GM12878 (cell line): ENCODE measurements around the gene VSIG10L2. TPM values are rescaled to one million over a fixed set of nuclear protein-coding genes. Genes with fewer than 3 reads are reported as not detected.

ENCODE experiments used
- ATAC-seq: fragments of 200-7000 bp; cut with Tn5 transposase; 3 replicates; pipeline ENCODE4 v1.9.1; 2020; ENCODE audit warnings: mild to moderate bottlenecking, moderate library complexity
- BruUV-seq: library from RNA; stranded (reverse); fragments of 400-500 nt; replicated peaks from 2 replicates; lab custom pipeline; 2021; lab: Mats Ljungman, UMichigan
- CTCF ChIA-PET: fragments of 300-600 bp; sonication (Branson Sonifier 250); formaldehyde crosslinking; extraction: SDS; loops from one replicate; lab custom pipeline; 2021; ENCODE audit warnings: inconsistent platforms; lab: Yijun Ruan, JAX
- POLR2A ChIA-PET: fragments of 350-600 bp; formaldehyde crosslinking; extraction: SDS; loops from one replicate; lab custom pipeline; 2021; ENCODE audit warnings: inconsistent platforms; lab: Charles Lee
- RAD21 ChIA-PET: fragments of 300-600 bp; sonication (Branson Sonifier 250); formaldehyde crosslinking; loops from one replicate; lab custom pipeline; 2023; ENCODE audit warnings: antibody characterized with exemption; ENCODE audit not compliant: unreplicated experiment; lab: Charles Lee
- SMC1A ChIA-PET: fragments of 300-600 bp; sonication (Branson Sonifier 250); formaldehyde crosslinking; loops from one replicate; lab custom pipeline; 2023; ENCODE audit not compliant: unreplicated experiment, uncharacterized antibody; lab: Charles Lee
- DNase-seq: peaks from one replicate; pipeline ENCODE4 v3.0.0-alpha.2; 2011; ENCODE audit warnings: low read depth, low spot score
- FAIRE-seq: peaks from 3 replicates; lab custom pipeline; 2011; peaks lifted over from hg19 to GRCh38; lab: Jason Lieb, UNC
- H2AFZ ChIP-seq: 2 replicates; pipeline ENCODE4 v1.6.0; 2011; ENCODE audit warnings: low read depth, low read length, control low read depth; ENCODE audit not compliant: control insufficient read depth
- H3K27ac ChIP-seq: 2 replicates; pipeline ENCODE4 v1.5.1; 2011; ENCODE audit warnings: control low read depth; ENCODE audit not compliant: control insufficient read depth, insufficient read depth
- H3K27me3 ChIP-seq, 2 experiments: replicated peaks in 1 of 2; 2 replicates each; pipeline versions ENCODE4 v1.6.0 to v1.6.1; 2011; ENCODE audit warnings: low read length in 1 of 2; ENCODE audit not compliant: control insufficient read depth in 2 of 2, insufficient read depth in 2 of 2
- H3K36me3 ChIP-seq, 2 experiments: 2 replicates each; pipeline ENCODE4 v1.5.1; 2011; ENCODE audit warnings: low read length in 1 of 2; ENCODE audit not compliant: control insufficient read depth in 2 of 2, insufficient read depth in 2 of 2
- H3K4me1 ChIP-seq: 2 replicates; pipeline ENCODE4 v1.6.1; 2011; ENCODE audit warnings: mild to moderate bottlenecking, low read length, moderate library complexity, mixed read lengths; ENCODE audit not compliant: control insufficient read depth, insufficient read depth
- H3K4me2 ChIP-seq: 2 replicates; pipeline ENCODE4 v1.6.0; 2011; ENCODE audit warnings: control low read depth; ENCODE audit not compliant: control insufficient read depth, insufficient read depth
- H3K4me3 ChIP-seq: fragments of 200-600 bp; sonication (generic); 2 replicates; pipeline ENCODE4 v1.5.1; 2016
- H3K79me2 ChIP-seq: 2 replicates; pipeline ENCODE4 v1.6.0; 2011; ENCODE audit warnings: low read length; ENCODE audit not compliant: control insufficient read depth, insufficient read depth
- H3K9ac ChIP-seq: 2 replicates; pipeline ENCODE4 v1.8.0; 2011; ENCODE audit warnings: low read length, control low read depth, mixed read lengths; ENCODE audit not compliant: control insufficient read depth, insufficient read depth
- H3K9me3 ChIP-seq: replicated peaks from 3 replicates; pipeline ENCODE4 v1.5.1; 2011; ENCODE audit warnings: mild to moderate bottlenecking, low read length; ENCODE audit not compliant: control insufficient read depth, insufficient read depth
- H4K20me1 ChIP-seq: 2 replicates; pipeline ENCODE4 v1.6.0; 2011; ENCODE audit not compliant: control insufficient read depth, insufficient read depth
- CBX5 ChIP-seq: sonication (generic); IDR thresholded peaks from 2 replicates; pipeline ENCODE4 v1.6.1; 2016; ENCODE audit warnings: low read depth, moderate library complexity, mild to moderate bottlenecking, inconsistent platforms
- ETV6 ChIP-seq, 2 experiments: fragments of 450-650 bp in 1 of 2; IDR thresholded peaks in 1 of 2; conservative IDR thresholded peaks in 1 of 2; 2 replicates each; pipeline ENCODE4 v1.6.1; 2014; ENCODE audit warnings: antibody characterized with exemption in 1 of 2, borderline replicate concordance in 1 of 2, low read depth in 1 of 2, mild to moderate bottlenecking in 1 of 2, moderate library complexity in 1 of 2
- HCFC1 ChIP-seq: fragments of 150-350 bp; IDR thresholded peaks from 2 replicates; pipeline ENCODE4 v1.6.1; 2014; ENCODE audit warnings: low read length
- JUNB ChIP-seq: IDR thresholded peaks from 2 replicates; pipeline ENCODE4 v1.6.1; 2016; ENCODE audit warnings: antibody characterized with exemption, mild to moderate bottlenecking
- NR2F1 ChIP-seq: fragments of 450-650 bp; conservative IDR thresholded peaks from 2 replicates; pipeline ENCODE4 v1.6.1; 2017; ENCODE audit warnings: mild to moderate bottlenecking
- SIN3A ChIP-seq: IDR thresholded peaks from 2 replicates; pipeline ENCODE4 v1.6.1; 2012; ENCODE audit warnings: low read depth, low read length, improper control_type of control experiment
- SREBF1 ChIP-seq: IDR thresholded peaks from 2 replicates; pipeline ENCODE4 v1.6.1; 2012; ENCODE audit warnings: mild to moderate bottlenecking, low read length
- WRNIP1 ChIP-seq: IDR thresholded peaks from 2 replicates; pipeline ENCODE4 v1.6.1; 2011; ENCODE audit warnings: low read depth, low read length, improper control_type of control experiment, borderline replicate concordance
- WGBS: methylation state at CpG from one replicate; pipeline ENCODE4 v1.1.6; 2016; ENCODE audit warnings: low lambda C conversion rate; ENCODE audit not compliant: insufficient replicate concordance, insufficient coverage; ENCODE audit errors: missing lambda C conversion rate; 5-methylcytosine and 5-hydroxymethylcytosine counted together
- in situ Hi-C: fragments of 300-500 bp; cut with MboI; formaldehyde crosslinking; loops from 9 replicates; pipeline ENCODE4 v1.14.3; 2018; ENCODE audit warnings: mixed read lengths
- intact Hi-C: fragments of 100-400 bp; cut with micrococcal nuclease; formaldehyde crosslinking; loops from one replicate; pipeline ENCODE4 v1.14.2; 2022; ENCODE audit not compliant: unreplicated experiment
- polyA plus RNA-seq, 11 experiments: library from polyadenylated mRNA; depleted of rRNA in 4 of 11; unstranded in 6 of 11; stranded (reverse) in 5 of 11; fragments of >200 nt; fragmentation: Nextera tagmentation in 4 of 11; fragmentation: Illumina TruSeq in 1 of 11; extraction: Ambion mirVana in 4 of 11; extraction: Trizol in 1 of 11; gene quantifications; 1 replicate in 1 of 11; 2 replicates in 10 of 11; pipeline versions ENCODE4 v1.2.1 to v1.2.3, GENCODE V29; 2011 to 2016; ENCODE audit warnings: inconsistent platforms in 2 of 11, missing spikeins in 2 of 11, low read depth in 1 of 11
- total RNA-seq, 4 experiments: library from RNA; depleted of rRNA in 3 of 4; stranded (reverse); fragments of >200 nt in 3 of 4; fragmentation: Illumina TruSeq in 1 of 4; extraction: Trizol in 1 of 4; gene quantifications; 2 replicates each; pipeline versions ENCODE4 v1.2.1 to v1.2.3, GENCODE V29; 2013 to 2021
- TF ChIP-seq, protein P1 (sequence below): fragments of 450-650 bp; IDR thresholded peaks from 2 replicates; pipeline ENCODE4 v1.6.1; 2017; ENCODE audit warnings: mild to moderate bottlenecking
- TF ChIP-seq, protein P2 (sequence below): fragments of 450-650 bp; IDR thresholded peaks from 2 replicates; pipeline ENCODE4 v1.6.1; 2018; ENCODE audit warnings: borderline replicate concordance, mild to moderate bottlenecking; ENCODE audit not compliant: partially characterized antibody
- TF ChIP-seq, protein P3 (sequence below): IDR thresholded peaks from 2 replicates; pipeline ENCODE4 v1.6.1; 2012; ENCODE audit warnings: mild to moderate bottlenecking, low read depth, low read length

The VSIG10L2 gene
- total and polyA plus RNA-seq, 10 of the 15 experiments (the other 5 are each of a cell fraction or from before 2014, with no cell fraction given) = 0.02 TPM; not detected in 9

DNA sequence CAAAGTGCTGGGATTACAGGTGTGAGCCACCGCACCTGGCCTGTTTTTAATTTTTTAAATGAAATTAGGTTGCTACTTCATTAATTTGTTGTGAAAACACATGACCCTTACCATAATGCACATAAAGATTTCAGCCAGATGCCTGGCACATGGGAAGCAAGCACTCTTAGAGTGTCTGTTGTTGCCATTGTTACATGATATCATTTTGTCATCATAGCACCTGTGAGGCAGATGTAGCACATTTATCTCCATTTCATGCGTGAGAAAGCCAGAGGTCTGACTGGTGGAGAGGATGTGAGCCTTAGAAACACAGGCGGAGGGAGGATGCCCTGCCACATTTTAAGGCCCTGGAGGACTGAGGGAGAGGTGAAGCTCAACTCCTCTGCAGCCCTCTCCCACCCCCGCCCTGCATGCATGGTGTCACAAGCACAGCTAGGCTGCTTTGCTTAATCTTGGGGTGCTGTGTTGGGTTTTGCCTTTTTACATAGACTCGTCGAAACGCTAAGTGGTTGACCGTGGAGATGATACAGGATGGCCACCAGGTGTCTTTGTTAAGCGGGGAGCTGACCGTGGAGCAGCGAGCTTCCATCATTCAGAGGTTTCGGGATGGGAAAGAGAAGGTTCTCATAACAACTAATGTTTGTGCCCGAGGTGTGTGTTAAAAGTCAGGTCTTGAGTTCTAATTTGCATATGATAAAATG is 27.6 kb upstream of the VSIG10L2 start:
- H3K9ac ChIP-seq = no peak overlapping the region
- H3K27me3 ChIP-seq = peaks cover 3 to 4% of the 10 kb centered on the region in 2 experiments; a peak in 2 of 4 replicates
- no peak overlapping the region for H3K4me2 ChIP-seq
- H2AFZ ChIP-seq = no peak overlapping the region
- no peak overlapping the region for H3K27ac ChIP-seq
- ChIA-PET RAD21 (no interaction called here), POLR2A (interaction anchor here (0.5 kb wide), 1 partner anchor 19 kb away, joined by 4 read pairs; no protein-coding TSS in a partner anchor), CTCF (interaction anchor here (0.6 to 1.6 kb wide), 2 partner anchors 239 to 272 kb away, joined by 3 to 4 read pairs; no protein-coding TSS in a partner anchor), SMC1A (interaction anchor here (1.7 to 2.2 kb wide), 2 partner anchors 10 to 275 kb away, joined by 3 to 7 read pairs; no protein-coding TSS in a partner anchor)
- WGBS = 68% methylated on average over 13 of the region's 13 CpGs
- in situ Hi-C loops (no loop called here), intact Hi-C loops (loop anchor here (5.0 kb wide), 1 partner anchor 339 kb away; no protein-coding TSS in a partner anchor)
- no peaks in the 10 kb centered on the region for H3K36me3 ChIP-seq
- no peaks in the 10 kb centered on the region for H3K4me1 ChIP-seq
- no peaks in the 10 kb centered on the region for H3K9me3 ChIP-seq
- DNase-seq (no peak), ATAC-seq (no peak), FAIRE-seq (no peak)
- BruUV-seq = no TSS peak
- H3K79me2 ChIP-seq = no peaks in the 10 kb centered on the region
- no peak overlapping the region for H3K4me3 ChIP-seq
- no peaks in the 10 kb centered on the region for H4K20me1 ChIP-seq
- TF ChIP-seq HCFC1 (no peak), SIN3A (no peak), JUNB (no peak), ETV6 (conservative IDR thresholded peaks at IDR 0.05 in 1 of 2, IDR thresholded peaks at IDR 0.05 in 1 of 2; ENCODE audit: borderline replicate concordance in 1 of 2, low read depth in 1 of 2) (no peak), NR2F1 (no peak), SREBF1 (no peak), CBX5 (no peak), WRNIP1 (no peak)
- TF ChIP-seq, protein P1, sequence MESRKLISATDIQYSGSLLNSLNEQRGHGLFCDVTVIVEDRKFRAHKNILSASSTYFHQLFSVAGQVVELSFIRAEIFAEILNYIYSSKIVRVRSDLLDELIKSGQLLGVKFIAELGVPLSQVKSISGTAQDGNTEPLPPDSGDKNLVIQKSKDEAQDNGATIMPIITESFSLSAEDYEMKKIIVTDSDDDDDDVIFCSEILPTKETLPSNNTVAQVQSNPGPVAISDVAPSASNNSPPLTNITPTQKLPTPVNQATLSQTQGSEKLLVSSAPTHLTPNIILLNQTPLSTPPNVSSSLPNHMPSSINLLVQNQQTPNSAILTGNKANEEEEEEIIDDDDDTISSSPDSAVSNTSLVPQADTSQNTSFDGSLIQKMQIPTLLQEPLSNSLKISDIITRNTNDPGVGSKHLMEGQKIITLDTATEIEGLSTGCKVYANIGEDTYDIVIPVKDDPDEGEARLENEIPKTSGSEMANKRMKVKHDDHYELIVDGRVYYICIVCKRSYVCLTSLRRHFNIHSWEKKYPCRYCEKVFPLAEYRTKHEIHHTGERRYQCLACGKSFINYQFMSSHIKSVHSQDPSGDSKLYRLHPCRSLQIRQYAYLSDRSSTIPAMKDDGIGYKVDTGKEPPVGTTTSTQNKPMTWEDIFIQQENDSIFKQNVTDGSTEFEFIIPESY = no peak
- TF ChIP-seq, protein P2, sequence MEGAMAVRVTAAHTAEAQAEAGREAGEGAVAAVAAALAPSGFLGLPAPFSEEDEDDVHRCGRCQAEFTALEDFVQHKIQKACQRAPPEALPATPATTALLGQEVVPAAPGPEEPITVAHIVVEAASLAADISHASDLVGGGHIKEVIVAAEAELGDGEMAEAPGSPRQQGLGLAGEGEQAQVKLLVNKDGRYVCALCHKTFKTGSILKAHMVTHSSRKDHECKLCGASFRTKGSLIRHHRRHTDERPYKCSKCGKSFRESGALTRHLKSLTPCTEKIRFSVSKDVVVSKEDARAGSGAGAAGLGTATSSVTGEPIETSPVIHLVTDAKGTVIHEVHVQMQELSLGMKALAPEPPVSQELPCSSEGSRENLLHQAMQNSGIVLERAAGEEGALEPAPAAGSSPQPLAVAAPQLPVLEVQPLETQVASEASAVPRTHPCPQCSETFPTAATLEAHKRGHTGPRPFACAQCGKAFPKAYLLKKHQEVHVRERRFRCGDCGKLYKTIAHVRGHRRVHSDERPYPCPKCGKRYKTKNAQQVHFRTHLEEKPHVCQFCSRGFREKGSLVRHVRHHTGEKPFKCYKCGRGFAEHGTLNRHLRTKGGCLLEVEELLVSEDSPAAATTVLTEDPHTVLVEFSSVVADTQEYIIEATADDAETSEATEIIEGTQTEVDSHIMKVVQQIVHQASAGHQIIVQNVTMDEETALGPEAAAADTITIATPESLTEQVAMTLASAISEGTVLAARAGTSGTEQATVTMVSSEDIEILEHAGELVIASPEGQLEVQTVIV = no peak
- TF ChIP-seq, protein P3, sequence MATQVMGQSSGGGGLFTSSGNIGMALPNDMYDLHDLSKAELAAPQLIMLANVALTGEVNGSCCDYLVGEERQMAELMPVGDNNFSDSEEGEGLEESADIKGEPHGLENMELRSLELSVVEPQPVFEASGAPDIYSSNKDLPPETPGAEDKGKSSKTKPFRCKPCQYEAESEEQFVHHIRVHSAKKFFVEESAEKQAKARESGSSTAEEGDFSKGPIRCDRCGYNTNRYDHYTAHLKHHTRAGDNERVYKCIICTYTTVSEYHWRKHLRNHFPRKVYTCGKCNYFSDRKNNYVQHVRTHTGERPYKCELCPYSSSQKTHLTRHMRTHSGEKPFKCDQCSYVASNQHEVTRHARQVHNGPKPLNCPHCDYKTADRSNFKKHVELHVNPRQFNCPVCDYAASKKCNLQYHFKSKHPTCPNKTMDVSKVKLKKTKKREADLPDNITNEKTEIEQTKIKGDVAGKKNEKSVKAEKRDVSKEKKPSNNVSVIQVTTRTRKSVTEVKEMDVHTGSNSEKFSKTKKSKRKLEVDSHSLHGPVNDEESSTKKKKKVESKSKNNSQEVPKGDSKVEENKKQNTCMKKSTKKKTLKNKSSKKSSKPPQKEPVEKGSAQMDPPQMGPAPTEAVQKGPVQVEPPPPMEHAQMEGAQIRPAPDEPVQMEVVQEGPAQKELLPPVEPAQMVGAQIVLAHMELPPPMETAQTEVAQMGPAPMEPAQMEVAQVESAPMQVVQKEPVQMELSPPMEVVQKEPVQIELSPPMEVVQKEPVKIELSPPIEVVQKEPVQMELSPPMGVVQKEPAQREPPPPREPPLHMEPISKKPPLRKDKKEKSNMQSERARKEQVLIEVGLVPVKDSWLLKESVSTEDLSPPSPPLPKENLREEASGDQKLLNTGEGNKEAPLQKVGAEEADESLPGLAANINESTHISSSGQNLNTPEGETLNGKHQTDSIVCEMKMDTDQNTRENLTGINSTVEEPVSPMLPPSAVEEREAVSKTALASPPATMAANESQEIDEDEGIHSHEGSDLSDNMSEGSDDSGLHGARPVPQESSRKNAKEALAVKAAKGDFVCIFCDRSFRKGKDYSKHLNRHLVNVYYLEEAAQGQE = no peak
